Kidney epithelial cell (primary cell): ENCODE data around the gene SDHAF1. TPM values are rescaled to one million over a fixed set of nuclear protein-coding genes. Genes with fewer than 3 reads are reported as not detected.

Experiments used
- DNase-seq: peaks from one replicate; pipeline ENCODE4 v3.0.0-alpha.2; 2010; ENCODE audit warnings: low read depth
- H3K27me3 ChIP-seq: 2 replicates; pipeline ENCODE4 v1.6.0; 2011; ENCODE audit warnings: low read length; ENCODE audit not compliant: control insufficient read depth, insufficient read depth
- H3K36me3 ChIP-seq: 2 replicates; pipeline ENCODE4 v1.5.1; 2011; ENCODE audit warnings: low read length; ENCODE audit not compliant: control insufficient read depth, insufficient read depth
- H3K4me3 ChIP-seq: 2 replicates; pipeline ENCODE4 v1.5.1; 2011; ENCODE audit warnings: low read depth, mild to moderate bottlenecking, control low read depth, low read length
- CTCF ChIP-seq: IDR thresholded peaks from 2 replicates; pipeline ENCODE4 v1.5.1; 2011; ENCODE audit warnings: mild to moderate bottlenecking, moderate library complexity, low read length, control low read depth, inconsistent platforms; ENCODE audit not compliant: insufficient read depth, poor library complexity, severe bottlenecking
- total RNA-seq: library from RNA; depleted of rRNA; stranded (reverse); fragments of >200 nt; gene quantifications from 2 replicates; pipeline ENCODE4 v1.2.3, GENCODE V29; 2015

The SDHAF1 gene
- total RNA-seq, 1 donor from 2014 or later: 47.4 TPM

- Histone ChIP-seq H3K4me3 (no peak overlapping the region), H3K27me3 (peaks cover 31% of the 10 kb centered on the region), H3K36me3 (no peaks in the 10 kb centered on the region)
- DNase-seq: no peak
- TF ChIP-seq CTCF: no peak
These were observed 35.7 kb upstream of the SDHAF1 start for GRCh38 chr19:35959040-35959967.

DNA sequence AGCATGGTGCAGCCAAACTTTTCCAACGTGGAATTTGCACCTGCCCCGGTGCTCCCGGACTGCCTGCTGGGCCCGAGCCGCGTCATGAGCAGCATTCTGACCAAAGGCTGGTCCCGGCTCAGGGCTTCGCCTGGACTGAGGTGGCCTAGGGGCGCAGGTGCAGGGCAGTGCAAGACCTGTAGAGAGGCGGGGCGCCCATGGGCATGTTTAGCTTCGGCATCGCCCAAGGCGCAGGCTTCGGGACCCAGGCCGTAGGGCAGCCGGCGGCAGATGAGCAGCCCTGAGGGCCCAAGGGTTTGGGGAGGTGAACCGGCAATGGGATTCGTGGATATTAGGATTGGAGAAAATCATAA lies 35.0 kb upstream of the SDHAF1 start:
- Histone ChIP-seq H3K4me3 (no peak overlapping the region), H3K36me3 (no peaks in the 10 kb centered on the region), H3K27me3 (peaks cover 31% of the 10 kb centered on the region)
- TF ChIP-seq CTCF: no peak
- no peak for DNase-seq

GRCh38 chr19:35960432-35960972 lies 34.5 kb upstream of the SDHAF1 start:
- no peaks in the 10 kb centered on the region for H3K36me3 ChIP-seq
- H3K4me3 ChIP-seq: no peak overlapping the region
- DNase-seq: no peak
- TF ChIP-seq CTCF: no peak
- H3K27me3 ChIP-seq: peaks cover 31% of the 10 kb centered on the region

DNA sequence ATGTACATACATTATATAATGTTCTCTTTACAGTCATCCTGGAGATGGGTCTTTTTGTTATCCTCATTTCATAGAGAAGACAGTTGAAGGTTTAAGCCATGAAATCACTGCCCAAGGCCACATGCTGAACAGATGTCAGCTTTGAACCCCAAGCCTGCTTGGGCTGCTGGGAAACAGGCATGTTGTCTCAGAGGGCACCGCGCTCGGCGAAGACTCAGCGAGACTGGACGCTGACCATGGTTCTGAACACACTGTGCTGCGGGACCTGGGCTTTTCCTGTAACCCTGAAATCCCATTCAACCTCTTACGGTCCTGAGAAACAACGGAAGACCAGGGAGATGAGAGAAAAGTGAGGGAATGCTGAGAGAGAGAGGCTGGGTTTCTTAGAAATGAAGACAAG lies 31.5 kb upstream of the SDHAF1 start:
- H3K27me3 ChIP-seq: peaks cover 19% of the 10 kb centered on the region
- peak; percentile 23 for DNase-seq
- no peaks in the 10 kb centered on the region for H3K36me3 ChIP-seq
- TF ChIP-seq CTCF: no peak
- no peak overlapping the region for H3K4me3 ChIP-seq

GRCh38 chr19:35966771-35967170 lies 28.2 kb upstream of the SDHAF1 start:
- Histone ChIP-seq H3K36me3 (no peaks in the 10 kb centered on the region), H3K27me3 (no peaks in the 10 kb centered on the region), H3K4me3 (no peak overlapping the region)
- TF ChIP-seq CTCF: no peak
- no peak for DNase-seq
